Measurements from ENCODE around the gene CHD2.

CHD2 gene

DNA sequence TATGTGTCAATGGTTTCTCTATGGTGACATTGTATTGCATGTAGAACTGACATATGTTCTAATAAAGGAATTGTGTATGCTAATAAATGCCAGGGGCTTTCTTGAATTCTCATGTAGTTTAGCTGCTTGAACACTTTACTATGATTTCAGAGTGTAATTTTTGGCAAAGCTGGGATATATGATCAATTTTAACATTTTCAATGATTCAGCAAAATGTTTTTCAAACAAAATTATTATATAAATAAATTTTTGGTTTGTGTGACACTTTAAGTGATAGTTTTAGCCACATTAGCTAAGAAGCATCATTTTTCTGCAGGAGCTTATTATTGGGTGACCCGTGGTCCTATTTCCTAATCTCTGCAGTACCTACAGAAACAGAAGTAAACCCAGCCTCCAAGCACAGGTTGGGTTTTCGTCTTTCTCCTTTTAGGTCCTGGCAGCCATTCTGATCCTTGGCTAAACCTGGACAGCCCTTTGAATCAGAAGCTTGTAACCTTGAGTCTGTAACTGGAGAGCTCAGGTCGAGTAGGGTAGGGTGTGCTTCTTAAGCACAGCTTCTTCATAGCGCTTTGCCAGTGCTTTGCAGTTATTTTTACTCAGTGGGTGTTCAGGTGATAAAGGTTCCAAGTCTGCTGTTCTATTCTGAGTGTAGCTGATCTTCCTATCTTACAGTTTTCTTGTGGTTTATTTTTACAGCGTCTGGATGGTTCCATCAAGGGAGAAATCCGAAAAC is 74.2 kb downstream of the CHD2 start:
- Histone ChIP-seq H3K36me3 (ENCODE audit: insufficient read depth, low read length) (peaks cover 97% of the 10 kb centered on the region), H3K27ac (ENCODE audit: low read depth, low read length, poor library complexity, severe bottlenecking) (no peak overlapping the region), H3F3A (ENCODE audit: insufficient read depth, low read length) (no peaks in the 10 kb centered on the region), H3K4me1 (ENCODE audit: insufficient read depth, low read length, severe bottlenecking) (no peaks in the 10 kb centered on the region), H4K20me1 (ENCODE audit: insufficient read depth, low read length) (no peaks in the 10 kb centered on the region), H3K9ac (ENCODE audit: low read length) (no peak overlapping the region), H3K79me2 (ENCODE audit: insufficient read depth, low read length) (no peaks in the 10 kb centered on the region), H3K27me3 (ENCODE audit: insufficient read depth, low read length) (no peaks in the 10 kb centered on the region), H3K4me2 (ENCODE audit: low read length) (no peak overlapping the region), H2AFZ (ENCODE audit: low read length) (no peak overlapping the region), H3K9me3 (ENCODE audit: low read length) (no peaks in the 10 kb centered on the region), H3K9me2 (ENCODE audit: low read depth, low read length) (no peaks in the 10 kb centered on the region), H3K4me3 (ENCODE audit: low read depth, low read length, poor library complexity, severe bottlenecking) (no peak overlapping the region)
- no peak for TF ChIP-seq EZH2 (IDR thresholded peaks at IDR 0.05; ENCODE audit: borderline replicate concordance, low read length)
- TF ChIP-seq, protein P1, sequence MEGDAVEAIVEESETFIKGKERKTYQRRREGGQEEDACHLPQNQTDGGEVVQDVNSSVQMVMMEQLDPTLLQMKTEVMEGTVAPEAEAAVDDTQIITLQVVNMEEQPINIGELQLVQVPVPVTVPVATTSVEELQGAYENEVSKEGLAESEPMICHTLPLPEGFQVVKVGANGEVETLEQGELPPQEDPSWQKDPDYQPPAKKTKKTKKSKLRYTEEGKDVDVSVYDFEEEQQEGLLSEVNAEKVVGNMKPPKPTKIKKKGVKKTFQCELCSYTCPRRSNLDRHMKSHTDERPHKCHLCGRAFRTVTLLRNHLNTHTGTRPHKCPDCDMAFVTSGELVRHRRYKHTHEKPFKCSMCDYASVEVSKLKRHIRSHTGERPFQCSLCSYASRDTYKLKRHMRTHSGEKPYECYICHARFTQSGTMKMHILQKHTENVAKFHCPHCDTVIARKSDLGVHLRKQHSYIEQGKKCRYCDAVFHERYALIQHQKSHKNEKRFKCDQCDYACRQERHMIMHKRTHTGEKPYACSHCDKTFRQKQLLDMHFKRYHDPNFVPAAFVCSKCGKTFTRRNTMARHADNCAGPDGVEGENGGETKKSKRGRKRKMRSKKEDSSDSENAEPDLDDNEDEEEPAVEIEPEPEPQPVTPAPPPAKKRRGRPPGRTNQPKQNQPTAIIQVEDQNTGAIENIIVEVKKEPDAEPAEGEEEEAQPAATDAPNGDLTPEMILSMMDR (IDR thresholded peaks at IDR 0.05; ENCODE audit: low read length) = no peak

DNA sequence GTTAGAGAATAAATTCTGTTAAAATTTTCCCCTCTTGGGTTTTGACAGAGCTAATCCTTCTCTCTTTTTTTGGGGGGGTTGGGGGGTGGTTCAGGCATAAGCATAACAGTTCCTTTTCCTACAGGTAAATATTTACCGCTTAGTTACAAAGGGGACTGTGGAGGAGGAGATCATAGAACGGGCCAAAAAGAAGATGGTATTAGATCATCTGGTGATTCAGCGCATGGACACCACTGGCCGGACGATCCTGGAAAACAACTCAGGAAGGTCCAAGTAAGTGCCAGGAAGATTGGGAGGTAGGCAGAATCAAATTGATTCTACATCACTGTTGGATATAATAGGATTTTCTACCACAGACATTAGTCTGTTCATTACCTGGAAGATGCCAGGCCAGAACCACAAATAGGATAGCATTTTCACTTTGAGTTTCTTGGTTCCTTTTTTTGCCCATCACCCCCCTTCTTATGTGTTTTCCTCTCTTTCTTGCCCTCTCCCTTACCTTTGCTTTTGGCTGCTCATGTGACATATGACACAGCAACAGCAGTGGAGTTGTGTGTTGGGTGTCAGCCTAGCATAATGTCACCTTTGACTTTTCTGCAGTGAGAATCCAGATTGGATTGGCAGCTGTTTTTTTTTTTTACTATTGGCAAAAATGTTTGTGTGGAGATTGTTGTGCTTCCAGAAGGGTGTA is 79.0 kb downstream of the CHD2 start:
- H3K36me3 ChIP-seq (ENCODE audit: insufficient read depth, low read length) = peaks cover 96% of the 10 kb centered on the region
- H3K79me2 ChIP-seq (ENCODE audit: insufficient read depth, low read length) = no peaks in the 10 kb centered on the region
- TF ChIP-seq, protein P1 (IDR thresholded peaks at IDR 0.05; ENCODE audit: low read length) = no peak
- no peak for TF ChIP-seq EZH2 (IDR thresholded peaks at IDR 0.05; ENCODE audit: borderline replicate concordance, low read length)
- no peaks in the 10 kb centered on the region for H3K27me3 ChIP-seq (ENCODE audit: insufficient read depth, low read length)
- no peaks in the 10 kb centered on the region for H3F3A ChIP-seq (ENCODE audit: insufficient read depth, low read length)
- H3K4me3 ChIP-seq (ENCODE audit: low read depth, low read length, poor library complexity, severe bottlenecking) = no peak overlapping the region
- no peak overlapping the region for H2AFZ ChIP-seq (ENCODE audit: low read length)
- no peak overlapping the region for H3K4me2 ChIP-seq (ENCODE audit: low read length)
- no peaks in the 10 kb centered on the region for H3K4me1 ChIP-seq (ENCODE audit: insufficient read depth, low read length, severe bottlenecking)
- 0 out of 2 replicates have a peak, but pooled peaks cover 2% of the 10 kb centered on the region for H4K20me1 ChIP-seq (ENCODE audit: insufficient read depth, low read length)
- H3K27ac ChIP-seq (ENCODE audit: low read depth, low read length, poor library complexity, severe bottlenecking) = no peak overlapping the region
- H3K9me3 ChIP-seq (ENCODE audit: low read length) = no peaks in the 10 kb centered on the region
- H3K9me2 ChIP-seq (ENCODE audit: low read depth, low read length) = no peaks in the 10 kb centered on the region
- no peak overlapping the region for H3K9ac ChIP-seq (ENCODE audit: low read length)

DNA sequence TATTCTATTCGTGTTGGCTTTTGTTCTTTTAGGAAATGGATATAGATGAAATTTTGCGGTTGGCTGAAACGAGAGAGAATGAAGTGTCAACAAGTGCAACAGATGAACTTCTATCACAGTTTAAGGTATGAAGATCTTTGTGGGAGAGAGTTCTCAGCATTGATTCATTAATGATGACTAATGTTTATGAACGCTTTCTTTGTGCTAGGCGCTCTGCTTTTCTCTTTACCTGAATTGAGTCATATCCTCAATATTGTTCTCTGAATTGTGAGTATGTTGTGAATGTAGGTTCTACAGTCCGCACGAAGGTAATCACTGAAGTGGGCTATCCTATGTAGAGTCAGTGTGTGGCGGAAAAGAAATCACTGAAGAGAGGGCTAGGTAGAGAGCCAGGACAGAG is 81.2 kb downstream of the CHD2 start:
- Histone ChIP-seq H3K9me2 (ENCODE audit: low read depth, low read length) (no peaks in the 10 kb centered on the region), H3K27ac (ENCODE audit: low read depth, low read length, poor library complexity, severe bottlenecking) (no peak overlapping the region), H3K9ac (ENCODE audit: low read length) (no peak overlapping the region), H3K4me3 (ENCODE audit: low read depth, low read length, poor library complexity, severe bottlenecking) (no peak overlapping the region), H3K27me3 (ENCODE audit: insufficient read depth, low read length) (no peaks in the 10 kb centered on the region), H3K4me1 (ENCODE audit: insufficient read depth, low read length, severe bottlenecking) (no peaks in the 10 kb centered on the region), H4K20me1 (ENCODE audit: insufficient read depth, low read length) (0 out of 2 replicates have a peak, but pooled peaks cover 2% of the 10 kb centered on the region), H3K79me2 (ENCODE audit: insufficient read depth, low read length) (no peaks in the 10 kb centered on the region), H3K9me3 (ENCODE audit: low read length) (no peaks in the 10 kb centered on the region), H3K4me2 (ENCODE audit: low read length) (no peak overlapping the region), H2AFZ (ENCODE audit: low read length) (no peak overlapping the region), H3F3A (ENCODE audit: insufficient read depth, low read length) (no peaks in the 10 kb centered on the region), H3K36me3 (ENCODE audit: insufficient read depth, low read length) (peaks cover 96% of the 10 kb centered on the region)
- TF ChIP-seq, protein P1 (IDR thresholded peaks at IDR 0.05; ENCODE audit: low read length) = no peak
- TF ChIP-seq EZH2 (IDR thresholded peaks at IDR 0.05; ENCODE audit: borderline replicate concordance, low read length) = no peak

Measured in OCI-LY1 (cell line).